Measurements from ENCODE around the gene TROAP.
"Not testable (repeated sequence)": the region's sequence is repeated elsewhere in the genome, so short reads cannot be mapped to it uniquely, and the experiment has no call there.

TROAP gene

DNA sequence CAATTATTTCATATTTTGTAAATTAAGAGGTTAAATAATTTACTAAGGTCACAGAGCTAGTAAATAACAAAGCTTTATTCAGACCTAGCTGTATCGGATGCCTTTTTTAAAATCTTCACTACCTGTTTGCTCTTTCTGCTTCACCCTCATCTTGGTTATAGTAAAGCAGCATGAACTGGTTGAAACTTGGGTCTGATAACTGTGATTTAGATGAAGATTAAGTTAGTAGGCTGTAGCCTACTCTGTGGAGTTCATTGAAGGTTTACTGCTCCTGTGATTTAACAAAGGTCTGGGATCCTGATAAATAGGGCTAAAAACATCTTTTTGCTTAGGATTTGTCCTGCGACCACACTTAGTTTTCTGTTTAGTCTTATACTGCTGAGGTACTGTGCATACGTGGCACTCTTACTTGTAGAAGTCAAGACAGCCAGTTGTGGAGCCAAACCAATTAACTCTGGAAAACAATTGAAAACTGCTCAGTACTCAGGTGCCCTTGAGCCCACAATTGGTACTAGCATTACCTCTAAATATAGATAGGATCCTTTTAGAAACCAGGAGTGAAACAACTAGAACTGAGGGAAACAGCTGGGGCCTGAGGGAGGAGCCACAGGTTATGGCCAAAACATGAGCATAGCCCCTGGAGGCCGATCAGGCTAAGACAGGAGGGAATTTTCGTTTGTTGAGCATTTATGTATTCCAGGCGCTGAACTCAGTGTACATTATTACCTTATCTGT, 46.5 kb downstream of the TROAP start:
- DNase-seq = no peak

DNA sequence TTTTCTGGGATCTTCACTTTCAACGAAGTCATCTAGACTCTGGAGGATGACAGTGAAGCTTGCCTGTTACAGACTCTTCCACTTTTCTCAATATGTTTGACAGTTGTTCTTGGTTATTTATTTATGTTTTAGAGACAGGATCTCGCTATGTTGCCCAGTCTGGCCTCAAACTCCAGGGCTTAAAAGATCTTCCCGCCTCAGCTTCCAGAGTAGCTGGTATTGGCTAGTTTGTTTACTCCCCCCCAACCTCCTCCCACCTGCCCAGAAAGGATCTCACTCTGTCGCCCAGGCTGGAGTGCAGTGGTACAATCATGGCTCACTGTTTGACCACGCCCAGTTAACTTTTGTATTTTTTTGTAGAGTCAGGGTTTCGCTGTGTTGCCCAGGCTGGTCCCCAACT, 47.5 kb downstream of the TROAP start:
- DNase-seq = no peak

- no peak for DNase-seq
Observed at GRCh38 chr12:49375406-49375805, 52.4 kb downstream of the TROAP start.

- DNase-seq = no peak
Observed at GRCh38 chr12:49377386-49377785, 54.3 kb downstream of the TROAP start.

DNA sequence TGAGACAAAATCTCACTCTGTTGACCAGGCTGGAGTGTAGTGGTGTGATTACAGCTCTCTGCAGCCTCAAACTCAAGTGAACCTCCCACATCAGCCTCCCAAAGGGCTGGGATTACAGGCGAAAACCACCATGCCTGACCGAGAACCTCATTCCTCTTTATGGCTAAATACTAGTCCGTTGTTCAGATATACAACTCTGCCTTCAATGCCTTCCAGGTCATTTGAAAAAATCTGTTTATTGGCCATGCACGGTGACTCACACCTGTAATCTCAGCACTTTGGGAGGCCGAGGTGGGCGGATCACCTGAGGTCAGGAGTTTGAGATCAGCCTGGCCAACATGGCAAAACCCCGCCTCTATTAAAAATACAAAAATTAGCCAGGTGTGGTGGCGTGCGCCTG, 57.1 kb downstream of the TROAP start:
- not testable (repeated sequence) for DNase-seq
